ENCODE data around the gene GALNT10.

The GALNT10 gene

GRCh38 chr5:154166901-154167791 is 23.4 kb upstream of the GALNT10 start:
- no peak overlapping the region for H3K27ac ChIP-seq
- TF ChIP-seq, protein P1, sequence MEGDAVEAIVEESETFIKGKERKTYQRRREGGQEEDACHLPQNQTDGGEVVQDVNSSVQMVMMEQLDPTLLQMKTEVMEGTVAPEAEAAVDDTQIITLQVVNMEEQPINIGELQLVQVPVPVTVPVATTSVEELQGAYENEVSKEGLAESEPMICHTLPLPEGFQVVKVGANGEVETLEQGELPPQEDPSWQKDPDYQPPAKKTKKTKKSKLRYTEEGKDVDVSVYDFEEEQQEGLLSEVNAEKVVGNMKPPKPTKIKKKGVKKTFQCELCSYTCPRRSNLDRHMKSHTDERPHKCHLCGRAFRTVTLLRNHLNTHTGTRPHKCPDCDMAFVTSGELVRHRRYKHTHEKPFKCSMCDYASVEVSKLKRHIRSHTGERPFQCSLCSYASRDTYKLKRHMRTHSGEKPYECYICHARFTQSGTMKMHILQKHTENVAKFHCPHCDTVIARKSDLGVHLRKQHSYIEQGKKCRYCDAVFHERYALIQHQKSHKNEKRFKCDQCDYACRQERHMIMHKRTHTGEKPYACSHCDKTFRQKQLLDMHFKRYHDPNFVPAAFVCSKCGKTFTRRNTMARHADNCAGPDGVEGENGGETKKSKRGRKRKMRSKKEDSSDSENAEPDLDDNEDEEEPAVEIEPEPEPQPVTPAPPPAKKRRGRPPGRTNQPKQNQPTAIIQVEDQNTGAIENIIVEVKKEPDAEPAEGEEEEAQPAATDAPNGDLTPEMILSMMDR (conservative IDR thresholded peaks at IDR 0.05), result no peak

- TF ChIP-seq, protein P1 (conservative IDR thresholded peaks at IDR 0.05), result no peak
- no peak overlapping the region for H3K27ac ChIP-seq
Measured at GRCh38 chr5:154168395-154168794, 22.1 kb upstream of the GALNT10 start.

GRCh38 chr5:154172785-154173184 is 17.7 kb upstream of the GALNT10 start:
- no peak overlapping the region for H3K27ac ChIP-seq
- TF ChIP-seq, protein P1 (conservative IDR thresholded peaks at IDR 0.05), result no peak

DNA sequence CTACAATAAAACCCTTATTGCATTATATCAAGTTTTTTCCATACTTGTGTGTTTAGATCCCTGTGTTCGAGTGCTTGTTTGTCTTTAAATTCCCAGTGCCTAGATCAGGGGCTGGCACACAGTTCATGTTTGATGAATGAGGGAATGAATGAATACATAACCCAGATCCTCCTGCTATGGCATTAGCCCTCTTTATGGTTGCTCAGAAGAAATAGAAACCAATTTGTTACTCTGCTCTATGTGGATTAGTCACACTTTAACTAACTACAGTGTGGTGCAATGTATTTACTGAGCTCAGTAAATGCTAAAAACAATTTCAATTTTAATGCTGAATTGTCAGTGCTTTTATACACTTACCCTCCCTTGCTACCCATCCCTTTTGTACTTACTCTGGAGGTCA is 16.4 kb upstream of the GALNT10 start:
- no peak overlapping the region for H3K27ac ChIP-seq
- TF ChIP-seq, protein P1 (conservative IDR thresholded peaks at IDR 0.05), result no peak

DNA sequence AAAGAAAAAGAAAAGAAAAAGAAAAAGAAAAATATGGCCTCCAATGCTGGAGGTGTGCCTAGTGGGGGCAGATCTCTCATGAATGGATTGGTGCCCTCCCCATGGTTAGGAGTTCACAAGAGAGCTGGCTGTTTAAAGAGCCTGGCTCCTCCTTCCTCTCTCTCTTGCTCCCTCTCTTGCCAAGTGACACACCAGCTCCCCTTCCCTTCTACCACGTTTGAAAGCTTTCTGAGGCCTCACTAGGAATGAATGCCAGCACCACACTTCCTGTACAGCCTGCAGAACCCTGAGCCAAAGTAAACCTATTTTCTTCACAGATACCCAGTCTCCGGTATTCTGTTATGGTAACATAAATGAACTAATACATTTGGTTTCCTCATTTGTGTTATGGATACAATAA is 14.4 kb upstream of the GALNT10 start:
- peak overlapping the region; percentile 53 for H3K27ac ChIP-seq
- TF ChIP-seq, protein P1 (conservative IDR thresholded peaks at IDR 0.05), result no peak

DNA sequence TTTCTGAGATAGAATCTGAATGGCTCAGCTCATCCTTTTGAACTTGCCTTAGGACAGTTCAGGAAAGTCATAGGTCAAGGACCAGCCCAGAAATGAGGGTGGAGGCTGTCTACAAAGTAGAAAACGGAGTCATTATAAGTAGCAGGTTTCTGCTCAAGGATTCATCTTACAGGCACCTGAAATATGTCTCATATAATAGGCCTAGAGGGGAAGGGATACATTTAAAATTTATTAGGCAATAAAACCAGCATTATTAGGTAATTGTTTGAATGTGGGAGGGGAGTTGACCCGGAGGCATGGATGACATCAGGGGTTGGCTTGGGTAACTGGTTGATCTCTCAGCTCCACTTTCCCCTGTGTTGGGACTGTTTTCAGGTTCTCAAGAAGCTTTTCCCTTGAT is 11.9 kb upstream of the GALNT10 start:
- peak overlapping the region; percentile 76 for H3K27ac ChIP-seq
- TF ChIP-seq, protein P1 (conservative IDR thresholded peaks at IDR 0.05), result no peak

GRCh38 chr5:154179846-154180710 is 10.5 kb upstream of the GALNT10 start:
- TF ChIP-seq, protein P1 (conservative IDR thresholded peaks at IDR 0.05), result peak; percentile 86
- peak overlapping the region; percentile 76; the same call in 1 of the 2 replicates for H3K27ac ChIP-seq
